SK-N-SH treated with all-trans-retinoic acid at 6 μM for 48 hours (cell line): ENCODE measurements around the gene LSM10.

ENCODE experiments used
- BACH2 ChIP-seq: fragments of 250-450 bp; sonication (Bioruptor Pico); IDR thresholded peaks from 2 replicates; pipeline ENCODE4 v1.9.0; 2021; ENCODE audit warnings: mild to moderate bottlenecking, borderline replicate concordance
- CREB5 ChIP-seq: fragments of 250-450 bp; sonication (Bioruptor Pico); IDR thresholded peaks from 2 replicates; pipeline ENCODE4 v1.5.1; 2020; ENCODE audit warnings: low read depth, mild to moderate bottlenecking, moderate library complexity
- CSDC2 ChIP-seq: fragments of 250-450 bp; sonication (Bioruptor Pico); IDR thresholded peaks from 2 replicates; pipeline ENCODE4 v1.5.0; 2020; ENCODE audit warnings: mild to moderate bottlenecking, moderate library complexity
- CSRNP3 ChIP-seq: fragments of 250-450 bp; sonication (Bioruptor Pico); IDR thresholded peaks from 2 replicates; pipeline ENCODE4 v1.5.1; 2021; ENCODE audit warnings: mild to moderate bottlenecking, moderate library complexity
- GLIS3 ChIP-seq: fragments of 250-450 bp; sonication (Bioruptor Pico); IDR thresholded peaks from 2 replicates; pipeline ENCODE4 v1.5.0; 2020; ENCODE audit warnings: mild to moderate bottlenecking, moderate library complexity
- ISL1 ChIP-seq: fragments of 250-450 bp; sonication (Bioruptor Pico); IDR thresholded peaks from 2 replicates; pipeline ENCODE4 v2.1.2; 2022; ENCODE audit warnings: mild to moderate bottlenecking, moderate library complexity
- OSR1 ChIP-seq: fragments of 250-450 bp; sonication (Bioruptor Pico); IDR thresholded peaks from 2 replicates; pipeline ENCODE4 v1.8.0; 2022; ENCODE audit warnings: moderate library complexity, mild to moderate bottlenecking, inconsistent platforms
- PATZ1 ChIP-seq: fragments of 250-450 bp; sonication (Bioruptor Pico); IDR thresholded peaks from 2 replicates; pipeline ENCODE4 v1.8.0; 2020; ENCODE audit warnings: mild to moderate bottlenecking, moderate library complexity, borderline replicate concordance
- POU6F1 ChIP-seq: fragments of 250-450 bp; sonication (Bioruptor Pico); IDR thresholded peaks from 2 replicates; pipeline ENCODE4 v1.8.0; 2021; ENCODE audit warnings: low read depth, mild to moderate bottlenecking, moderate library complexity, borderline replicate concordance
- SNAI2 ChIP-seq: fragments of 250-450 bp; sonication (Bioruptor Pico); IDR thresholded peaks from 2 replicates; pipeline ENCODE4 v1.5.0; 2020; ENCODE audit warnings: mild to moderate bottlenecking, moderate library complexity
- TOX ChIP-seq: fragments of 250-450 bp; sonication (Bioruptor Pico); IDR thresholded peaks from 2 replicates; pipeline ENCODE4 v1.8.0; 2021; ENCODE audit warnings: mild to moderate bottlenecking, moderate library complexity, borderline replicate concordance
- TSHZ2 ChIP-seq: fragments of 250-450 bp; sonication (Bioruptor Pico); IDR thresholded peaks from 2 replicates; pipeline ENCODE4 v1.5.0; 2020; ENCODE audit warnings: mild to moderate bottlenecking, moderate library complexity
- ZC3H10 ChIP-seq: fragments of 250-450 bp; sonication (Bioruptor Pico); IDR thresholded peaks from 2 replicates; pipeline ENCODE4 v1.5.1; 2021; ENCODE audit warnings: mild to moderate bottlenecking, moderate library complexity
- ZFP3 ChIP-seq: fragments of 250-450 bp; sonication (Bioruptor Pico); IDR thresholded peaks from 2 replicates; pipeline ENCODE4 v1.5.0; 2020; ENCODE audit warnings: mild to moderate bottlenecking, moderate library complexity

- TF ChIP-seq TSHZ2 (CRISPR knock-in tag) (no peak), SNAI2 (no peak), PATZ1 (CRISPR knock-in tag) (no peak), OSR1 (CRISPR knock-in tag) (no peak), ZC3H10 (CRISPR knock-in tag) (no peak), ISL1 (CRISPR knock-in tag) (no peak), GLIS3 (CRISPR knock-in tag) (no peak), CREB5 (CRISPR knock-in tag) (no peak), POU6F1 (CRISPR knock-in tag) (no peak), CSDC2 (CRISPR knock-in tag) (no peak), ZFP3 (no peak), CSRNP3 (no peak), BACH2 (CRISPR knock-in tag) (no peak), TOX (CRISPR knock-in tag) (no peak)
Measured at GRCh38 chr1:36384542-36385409, 12.9 kb downstream of the LSM10 start.
